K562 (cell line): ENCODE data around the gene FAM219A. TPM values are rescaled to one million over a fixed set of nuclear protein-coding genes. Genes with fewer than 3 reads are reported as not detected.

Experiments used
- ATAC-seq: fragments of 200-7000 bp; cut with Tn5 transposase; 3 replicates; pipeline ENCODE4 v1.9.1; 2020; ENCODE audit warnings: moderate library complexity
- BruUV-seq: library from RNA; stranded (reverse); fragments of 400-500 nt; replicated peaks from 2 replicates; lab custom pipeline; 2021; lab: Mats Ljungman, UMichigan
- CTCF ChIA-PET: fragments of 300-600 bp; formaldehyde crosslinking; extraction: SDS; loops from one replicate; lab custom pipeline; 2021; ENCODE audit warnings: low intra/inter-chr PET ratio; lab: Yijun Ruan, JAX
- POLR2A ChIA-PET: fragments of 300-600, 350-650 bp; sonication (Branson Sonifier 250); formaldehyde crosslinking; extraction: SDS; loops from one replicate; lab custom pipeline; 2021; ENCODE audit warnings: antibody characterized with exemption, inconsistent platforms; lab: Yijun Ruan, JAX
- DNase-seq, 4 experiments: peaks; one replicate each; pipeline versions ENCODE4 v3.0.0 to v3.0.0-alpha.2; 2011 to 2018; ENCODE audit warnings: low spot score in 3 of 4, mixed read lengths in 3 of 4; ENCODE audit errors: extremely low read depth in 1 of 4
- FAIRE-seq: peaks from 2 replicates; lab custom pipeline; 2011; peaks lifted over from hg19 to GRCh38; lab: Jason Lieb, UNC
- H2AFZ ChIP-seq: 2 replicates; pipeline ENCODE4 v1.6.0; 2011; ENCODE audit warnings: low read depth, low read length, control low read depth, inconsistent platforms
- H3K27ac ChIP-seq: fragments of 200-600 bp; 3 replicates; pipeline ENCODE4 v1.8.0; 2011; ENCODE audit warnings: low read depth, mild to moderate bottlenecking, control low read depth, inconsistent platforms, low read length, moderate library complexity, mixed read lengths; ENCODE audit errors: extremely low read depth
- H3K27me3 ChIP-seq, 2 experiments: fragments of 300-600 bp in 1 of 2; 2 replicates in 1 of 2; 3 replicates in 1 of 2; pipeline versions ENCODE4 v1.6.0 to v1.8.0; 2011; ENCODE audit warnings: inconsistent platforms in 2 of 2, low read length in 2 of 2, mild to moderate bottlenecking in 1 of 2, mixed read lengths in 1 of 2, moderate library complexity in 1 of 2; ENCODE audit not compliant: control insufficient read depth in 2 of 2, insufficient read depth in 2 of 2
- H3K36me3 ChIP-seq: fragments of 300-600 bp; 3 replicates; pipeline ENCODE4 v1.8.0; 2011; ENCODE audit warnings: mild to moderate bottlenecking, low read length, inconsistent platforms; ENCODE audit not compliant: control insufficient read depth, insufficient read depth
- H3K4me1 ChIP-seq, 2 experiments: fragments of 200-600 bp in 1 of 2; replicated peaks in 1 of 2; 2 replicates in 1 of 2; 3 replicates in 1 of 2; pipeline versions ENCODE4 v1.5.1 to v1.8.0; 2011; ENCODE audit warnings: inconsistent platforms in 2 of 2, low read length in 2 of 2, mild to moderate bottlenecking in 1 of 2, mixed read lengths in 1 of 2, moderate library complexity in 1 of 2; ENCODE audit not compliant: control insufficient read depth in 2 of 2, insufficient read depth in 2 of 2
- H3K4me2 ChIP-seq: 2 replicates; pipeline ENCODE4 v1.6.1; 2011; ENCODE audit warnings: low read length, control low read depth, inconsistent platforms, mixed read lengths; ENCODE audit not compliant: insufficient read depth
- H3K4me3 ChIP-seq: fragments of 200-600 bp; sonication (generic), shearing (Covaris generic); 2 replicates; pipeline ENCODE4 v1.5.1; 2016; ENCODE audit warnings: control low read depth, inconsistent platforms
- H3K79me2 ChIP-seq: fragments of 200-600 bp; 3 replicates; pipeline ENCODE4 v1.8.0; 2011; ENCODE audit warnings: low read length, inconsistent platforms; ENCODE audit not compliant: control insufficient read depth, insufficient read depth
- H3K9ac ChIP-seq, 2 experiments: 2 replicates each; pipeline versions ENCODE4 v1.6.0 to v1.6.1; 2011; ENCODE audit warnings: low read depth in 2 of 2, low read length in 2 of 2, control low read depth in 1 of 2, inconsistent platforms in 1 of 2, mild to moderate bottlenecking in 1 of 2, mixed read lengths in 1 of 2; ENCODE audit not compliant: insufficient read depth in 1 of 2
- H3K9me1 ChIP-seq: one replicate; pipeline ENCODE4 v1.6.0; 2011; ENCODE audit warnings: inconsistent platforms, mild to moderate bottlenecking, low read length, moderate library complexity; ENCODE audit not compliant: control insufficient read depth, insufficient read depth
- H3K9me3 ChIP-seq: replicated peaks from 2 replicates; pipeline ENCODE4 v1.5.1; 2011; ENCODE audit warnings: low read depth, low read length, inconsistent platforms; ENCODE audit not compliant: control insufficient read depth, insufficient read depth
- H4K20me1 ChIP-seq: replicated peaks from 2 replicates; pipeline ENCODE4 v1.6.1; 2011; ENCODE audit warnings: low read length, inconsistent platforms, mixed read lengths; ENCODE audit not compliant: control insufficient read depth, insufficient read depth
- BCOR ChIP-seq: fragments of 450-650 bp; IDR thresholded peaks from 2 replicates; pipeline ENCODE4 v1.6.1; 2016
- JUN ChIP-seq, 2 experiments: sonication (generic) in 1 of 2; formaldehyde crosslinking in 1 of 2; IDR thresholded peaks; 2 replicates each; pipeline versions ENCODE4 v1.6.1 to v1.8.0; 2012 to 2022; ENCODE audit warnings: borderline replicate concordance in 2 of 2, mild to moderate bottlenecking in 2 of 2, improper control_type of control experiment in 1 of 2, low read depth in 1 of 2, low read length in 1 of 2, missing genetic modification reagents in 1 of 2
- NCOA1 ChIP-seq: fragments of 450-650 bp; IDR thresholded peaks from 2 replicates; pipeline ENCODE4 v1.6.1; 2016; ENCODE audit warnings: low read depth
- NCOA6 ChIP-seq: fragments of 450-650 bp; IDR thresholded peaks from 2 replicates; pipeline ENCODE4 v1.6.1; 2017; ENCODE audit warnings: mild to moderate bottlenecking
- NFRKB ChIP-seq: fragments of 450-650 bp; IDR thresholded peaks from 2 replicates; pipeline ENCODE4 v1.6.1; 2016; ENCODE audit warnings: low read depth
- NR1H2 ChIP-seq: sonication (generic); formaldehyde crosslinking; IDR thresholded peaks from 2 replicates; pipeline ENCODE4 v1.4.0; 2020; ENCODE audit warnings: mild to moderate bottlenecking, missing genetic modification reagents
- POLR2G ChIP-seq: fragments of 200-400 bp; formaldehyde crosslinking; IDR thresholded peaks from 2 replicates; pipeline ENCODE4 v1.6.1; 2017; ENCODE audit warnings: low read depth, mild to moderate bottlenecking, antibody characterized with exemption, low read length, moderate library complexity
- TOE1 ChIP-seq, 2 experiments: fragments of 450-650 bp in 1 of 2; sonication (generic) in 1 of 2; formaldehyde crosslinking in 1 of 2; IDR thresholded peaks; 2 replicates each; pipeline versions ENCODE4 v1.7.1 to v1.8.0; 2016 to 2022; ENCODE audit warnings: borderline replicate concordance in 2 of 2, mild to moderate bottlenecking in 2 of 2, antibody characterized with exemption in 1 of 2, inconsistent platforms in 1 of 2, low read depth in 1 of 2, missing genetic modification reagents in 1 of 2, moderate library complexity in 1 of 2
- ZNF239 ChIP-seq: fragments of 250-450 bp; sonication (Bioruptor Pico); IDR thresholded peaks from 2 replicates; pipeline ENCODE4 v1.4.0; 2020; ENCODE audit warnings: mild to moderate bottlenecking
- ZNF253 ChIP-seq: fragments of 250-450 bp; sonication (Bioruptor Pico); conservative IDR thresholded peaks from 2 replicates; pipeline ENCODE4 v1.6.1; 2021; ENCODE audit warnings: mild to moderate bottlenecking
- ZNF436 ChIP-seq: fragments of 250-450, 450-650 bp; sonication (Bioruptor Pico); formaldehyde crosslinking; IDR thresholded peaks from 2 replicates; pipeline ENCODE4 v1.7.0; 2020; ENCODE audit warnings: mild to moderate bottlenecking
- ZNF586 ChIP-seq: fragments of 450-650 bp; formaldehyde crosslinking; conservative IDR thresholded peaks from 2 replicates; pipeline ENCODE4 v1.4.0; 2020; ENCODE audit warnings: mild to moderate bottlenecking, moderate library complexity
- ZNF696 ChIP-seq: fragments of 250-450 bp; sonication (Bioruptor Pico); conservative IDR thresholded peaks from 2 replicates; pipeline ENCODE4 v1.4.0; 2020; ENCODE audit warnings: mild to moderate bottlenecking, moderate library complexity
- ZNF778 ChIP-seq: fragments of 450-650 bp; formaldehyde crosslinking; IDR thresholded peaks from 2 replicates; pipeline ENCODE4 v1.4.0; 2020; ENCODE audit warnings: mild to moderate bottlenecking, moderate library complexity
- WGBS: fragments of 100-300 bp; shearing (Covaris generic); methylation state at CpG from one replicate; pipeline ENCODE4 v1.1.6; 2016; ENCODE audit warnings: low coverage, mixed read lengths; ENCODE audit not compliant: insufficient coverage; ENCODE audit errors: missing lambda C conversion rate; 5-methylcytosine and 5-hydroxymethylcytosine counted together
- in situ Hi-C: fragments of 300-500 bp; cut with MboI; formaldehyde crosslinking; loops from 4 replicates; pipeline ENCODE4 v1.15.0; 2018; ENCODE audit warnings: inconsistent platforms, mixed read lengths
- intact Hi-C: fragments of 100-400 bp; cut with micrococcal nuclease; formaldehyde crosslinking; loops from 2 replicates; pipeline ENCODE4 v1.14.2; 2022
- polyA plus RNA-seq, 8 experiments: library from polyadenylated mRNA; depleted of rRNA in 4 of 8; stranded (reverse) in 5 of 8; unstranded in 3 of 8; fragments of >200 nt; fragmentation: Nextera tagmentation in 2 of 8; fragmentation: Illumina TruSeq in 1 of 8; extraction: Ambion mirVana in 2 of 8; extraction: Trizol in 1 of 8; gene quantifications; 2 replicates each; pipeline versions ENCODE4 v1.2.1 to v1.2.3, GENCODE V29; 2011 to 2014; ENCODE audit warnings: inconsistent platforms in 1 of 8, missing spikeins in 1 of 8
- total RNA-seq, 7 experiments: library from RNA; depleted of rRNA in 6 of 7; stranded (reverse); fragments of >200 nt in 6 of 7; fragmentation: Illumina TruSeq in 2 of 7; extraction: Trizol in 2 of 7; gene quantifications; 2 replicates each; pipeline versions ENCODE4 v1.2.1 to v1.2.3, GENCODE V29; 2011 to 2021; ENCODE audit warnings: low replicate concordance in 1 of 7

FAM219A gene
- total and polyA plus RNA-seq, 9 of the 15 experiments (the other 6 are each of a cell fraction or from before 2014, with no cell fraction given), result 0.63 to 8.6 (median 2.9) TPM

DNA sequence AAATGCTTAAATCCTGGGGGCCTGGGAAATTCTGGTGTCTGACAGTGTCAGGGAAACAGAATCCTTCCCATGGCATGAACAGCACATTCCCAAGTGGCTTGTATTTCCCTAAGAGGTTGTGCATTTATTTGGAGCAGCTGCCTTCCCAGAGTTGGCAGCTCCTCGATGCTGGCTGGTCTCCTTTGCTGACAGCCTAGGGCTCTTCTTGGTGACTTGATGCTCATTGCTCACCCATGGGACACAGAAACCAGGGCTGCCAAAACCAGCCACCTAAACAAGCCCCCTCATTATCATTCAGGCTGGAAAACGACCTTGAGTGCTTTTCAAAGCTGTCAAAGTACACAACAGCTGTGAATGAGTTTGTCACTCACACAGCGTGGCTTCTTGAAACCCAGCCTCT is 40.2 kb upstream of the FAM219A start:
- no peaks in the 10 kb centered on the region for H3K9me3 ChIP-seq
- no peak overlapping the region for H2AFZ ChIP-seq
- no peak overlapping the region for H3K9ac ChIP-seq
- ATAC-seq (no peak), FAIRE-seq (no peak), DNase-seq (no peak)
- 4% methylated on average over 3 of the region's 3 CpGs for WGBS
- no peaks in the 10 kb centered on the region for H3K4me1 ChIP-seq
- H3K27me3 ChIP-seq, result no peaks in the 10 kb centered on the region; a peak in 1 of 5 replicates
- H3K36me3 ChIP-seq, result no peaks in the 10 kb centered on the region
- no peak for TF ChIP-seq TOE1 (IDR thresholded peaks at IDR 0.05; ENCODE audit: borderline replicate concordance)
- no peak for TF ChIP-seq TOE1 (CRISPR knock-in tag; IDR thresholded peaks at IDR 0.05; ENCODE audit: borderline replicate concordance, low read depth)
- no peak for TF ChIP-seq ZNF586 (CRISPR knock-in tag)
- no peak for TF ChIP-seq ZNF253 (CRISPR knock-in tag)
- no peak for TF ChIP-seq NCOA6
- no peak for TF ChIP-seq BCOR
- no peak for TF ChIP-seq NFRKB
- no peak for TF ChIP-seq JUN (IDR thresholded peaks at IDR 0.05; ENCODE audit: borderline replicate concordance, low read depth, low read length)
- no peak for TF ChIP-seq JUN (CRISPR knock-in tag; IDR thresholded peaks at IDR 0.05; ENCODE audit: borderline replicate concordance)
- no peak for TF ChIP-seq NR1H2 (CRISPR knock-in tag)
- no peak for TF ChIP-seq ZNF436 (CRISPR knock-in tag)
- no peak for TF ChIP-seq NCOA1
- no peak for TF ChIP-seq ZNF696 (CRISPR knock-in tag)
- TF ChIP-seq POLR2G, result no peak
- TF ChIP-seq ZNF778 (CRISPR knock-in tag), result no peak
- no peak for TF ChIP-seq ZNF239
- no TSS peak for BruUV-seq
- H3K9me1 ChIP-seq, result no peaks in the 10 kb centered on the region
- H3K79me2 ChIP-seq, result no peaks in the 10 kb centered on the region
- no peak overlapping the region for H3K27ac ChIP-seq
- no peak overlapping the region for H3K4me2 ChIP-seq
- H4K20me1 ChIP-seq, result peaks cover 4% of the 10 kb centered on the region; the same call in 1 of the 2 replicates
- ChIA-PET CTCF (no interaction called here), POLR2A (interaction anchor here (0.6 kb wide), 1 partner anchor 22 kb away, joined by 3 read pairs; no protein-coding TSS in a partner anchor)
- H3K4me3 ChIP-seq, result no peak overlapping the region
- intact Hi-C loops (no loop called here), in situ Hi-C loops (loop anchor here (5.0 to 10.0 kb wide), 2 partner anchors 51 to 74 kb away; no protein-coding TSS in a partner anchor)
